A673 (cell line): ENCODE measurements around the gene PXDN.

ENCODE experiments used
- EZH2 ChIP-seq: fragments of 200-600 bp; sonication (generic); IDR thresholded peaks from 2 replicates; pipeline ENCODE4 v1.6.1; 2017; ENCODE audit warnings: borderline replicate concordance, low read depth, mild to moderate bottlenecking, mixed read lengths, antibody characterized with exemption, low read length; ENCODE audit not compliant: poor library complexity, severe bottlenecking
- TF ChIP-seq, protein P1 (sequence below): fragments of 300-800, 200-600 bp; sonication (generic); conservative IDR thresholded peaks from 2 replicates; pipeline ENCODE4 v1.5.1; 2017; ENCODE audit warnings: low read depth, mild to moderate bottlenecking, antibody characterized with exemption, low read length, moderate library complexity, mixed read lengths

DNA sequence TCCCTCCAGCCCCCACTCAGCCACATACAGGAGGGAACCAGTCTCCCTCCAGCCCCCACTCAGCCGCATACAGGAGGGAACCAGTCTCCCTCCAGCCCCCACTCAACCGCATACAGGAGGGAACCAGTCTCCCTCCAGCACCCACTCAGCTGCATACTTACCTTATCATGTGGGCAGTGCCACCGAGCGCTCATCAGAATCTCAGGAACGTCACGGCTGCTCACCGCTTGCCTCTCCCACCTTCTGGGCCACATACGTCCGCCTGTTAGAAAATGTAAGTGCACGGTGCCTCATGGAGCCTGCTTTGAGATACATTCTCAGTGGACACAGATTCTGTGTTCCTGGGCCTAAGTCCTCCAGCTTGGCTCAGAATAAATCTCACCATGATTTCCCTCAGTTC, 124.8 kb downstream of the PXDN start:
- TF ChIP-seq, protein P1, sequence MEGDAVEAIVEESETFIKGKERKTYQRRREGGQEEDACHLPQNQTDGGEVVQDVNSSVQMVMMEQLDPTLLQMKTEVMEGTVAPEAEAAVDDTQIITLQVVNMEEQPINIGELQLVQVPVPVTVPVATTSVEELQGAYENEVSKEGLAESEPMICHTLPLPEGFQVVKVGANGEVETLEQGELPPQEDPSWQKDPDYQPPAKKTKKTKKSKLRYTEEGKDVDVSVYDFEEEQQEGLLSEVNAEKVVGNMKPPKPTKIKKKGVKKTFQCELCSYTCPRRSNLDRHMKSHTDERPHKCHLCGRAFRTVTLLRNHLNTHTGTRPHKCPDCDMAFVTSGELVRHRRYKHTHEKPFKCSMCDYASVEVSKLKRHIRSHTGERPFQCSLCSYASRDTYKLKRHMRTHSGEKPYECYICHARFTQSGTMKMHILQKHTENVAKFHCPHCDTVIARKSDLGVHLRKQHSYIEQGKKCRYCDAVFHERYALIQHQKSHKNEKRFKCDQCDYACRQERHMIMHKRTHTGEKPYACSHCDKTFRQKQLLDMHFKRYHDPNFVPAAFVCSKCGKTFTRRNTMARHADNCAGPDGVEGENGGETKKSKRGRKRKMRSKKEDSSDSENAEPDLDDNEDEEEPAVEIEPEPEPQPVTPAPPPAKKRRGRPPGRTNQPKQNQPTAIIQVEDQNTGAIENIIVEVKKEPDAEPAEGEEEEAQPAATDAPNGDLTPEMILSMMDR = no peak
- no peak for TF ChIP-seq EZH2
